ENCODE data around the gene TRIP6.
A peak's percentile ranks its signal among the peaks of the same experiment; 100 is the strongest.

TRIP6 gene

DNA sequence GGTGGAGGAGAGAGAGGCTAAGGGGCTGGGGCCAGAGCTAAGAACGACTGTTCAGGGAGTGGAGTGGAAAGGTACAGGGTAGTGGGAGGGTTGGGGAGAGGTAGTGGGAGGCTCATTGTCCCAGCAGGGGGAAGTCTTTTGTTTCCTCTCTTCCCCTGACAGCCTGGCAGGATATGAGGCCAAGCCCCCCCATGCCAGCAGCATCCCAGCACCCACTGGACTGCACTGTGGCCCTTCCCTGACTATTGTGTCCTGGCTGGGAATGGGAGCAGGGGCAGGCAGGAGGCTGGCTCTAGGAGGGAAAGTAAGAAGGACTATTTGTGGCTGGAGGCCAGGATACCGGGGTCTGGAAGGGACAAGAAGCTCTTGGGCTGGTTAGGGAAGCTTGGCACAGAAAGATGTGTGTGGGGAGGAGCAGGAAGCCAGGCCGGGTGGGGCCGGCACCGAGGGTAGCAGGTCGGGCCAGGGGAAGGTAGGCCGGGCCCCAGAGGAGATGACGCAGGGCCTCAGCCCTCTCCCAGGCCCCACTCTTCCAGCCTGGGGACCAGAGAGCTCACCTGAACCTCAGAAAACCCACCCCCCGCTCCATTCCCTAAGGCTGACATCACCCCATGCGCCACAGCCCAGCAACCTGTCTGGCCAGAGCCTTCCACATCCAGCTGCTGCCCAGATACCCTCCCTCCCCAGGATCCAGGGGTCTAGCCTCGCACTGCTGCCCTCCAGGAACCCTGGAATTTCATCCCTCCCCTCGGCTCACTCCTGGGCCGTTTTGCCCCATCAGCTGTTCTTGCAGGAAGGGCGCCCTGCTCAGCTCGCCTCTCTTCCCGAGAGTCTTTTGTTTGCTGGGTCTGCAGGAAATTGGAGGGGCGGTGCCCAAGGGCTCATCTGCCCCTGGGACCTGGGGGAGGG, 31.0 kb upstream of the TRIP6 start:
- ChIA-PET POLR2A (no interaction called here), CTCF (interaction anchor here (0.9 to 2.8 kb wide), 7 partner anchors 8 to 145 kb away, joined by 3 to 16 read pairs (median 5); partner anchors contain the start of genes EPHB4, POP7 and SLC12A9)
- no peak for DNase-seq (ENCODE audit: low read depth, low spot score)
- no peak overlapping the region for H3K4me3 ChIP-seq (ENCODE audit: low read depth, low read length)
- TF ChIP-seq CTCF (IDR thresholded peaks at IDR 0.05; ENCODE audit: insufficient read depth, low read length, missing control alignments) = no peak

- TF ChIP-seq CTCF (IDR thresholded peaks at IDR 0.05; ENCODE audit: insufficient read depth, low read length, missing control alignments) = no peak
- POLR2A ChIA-PET = no interaction called here
- no peak overlapping the region for H3K4me3 ChIP-seq (ENCODE audit: low read depth, low read length)
- CTCF ChIA-PET = interaction anchor here (1.1 to 2.8 kb wide), 4 partner anchors 9 to 145 kb away, joined by 5 to 16 read pairs (median 8); partner anchors contain the start of genes EPHB4, POP7 and SLC12A9
- DNase-seq (ENCODE audit: low read depth, low spot score) = no peak
Measured at GRCh38 chr7:100836812-100837098, 30.4 kb upstream of the TRIP6 start.

- H3K4me3 ChIP-seq (ENCODE audit: low read depth, low read length) = peak overlapping the region; percentile 49
- TF ChIP-seq CTCF (IDR thresholded peaks at IDR 0.05; ENCODE audit: insufficient read depth, low read length, missing control alignments) = no peak
- ChIA-PET CTCF (interaction anchor here (0.8 to 2.8 kb wide), 5 partner anchors 14 to 132 kb away, joined by 3 to 16 read pairs (median 4); partner anchors contain the start of genes POP7 and SLC12A9), POLR2A (no interaction called here)
- peak; percentile 37 for DNase-seq (ENCODE audit: low read depth, low spot score)
Measured at GRCh38 chr7:100837099-100837836, 29.9 kb upstream of the TRIP6 start.

- H3K4me3 ChIP-seq (ENCODE audit: low read depth, low read length) = no peak overlapping the region
- no peak for TF ChIP-seq CTCF (IDR thresholded peaks at IDR 0.05; ENCODE audit: insufficient read depth, low read length, missing control alignments)
- ChIA-PET POLR2A (no interaction called here), CTCF (interaction anchor here (0.9 to 1.1 kb wide), 2 partner anchors 12 to 34 kb away, joined by 3 to 4 read pairs; no protein-coding TSS in a partner anchor)
- no peak for DNase-seq (ENCODE audit: low read depth, low spot score)
Measured at GRCh38 chr7:100839361-100839760, 27.8 kb upstream of the TRIP6 start.

DNA sequence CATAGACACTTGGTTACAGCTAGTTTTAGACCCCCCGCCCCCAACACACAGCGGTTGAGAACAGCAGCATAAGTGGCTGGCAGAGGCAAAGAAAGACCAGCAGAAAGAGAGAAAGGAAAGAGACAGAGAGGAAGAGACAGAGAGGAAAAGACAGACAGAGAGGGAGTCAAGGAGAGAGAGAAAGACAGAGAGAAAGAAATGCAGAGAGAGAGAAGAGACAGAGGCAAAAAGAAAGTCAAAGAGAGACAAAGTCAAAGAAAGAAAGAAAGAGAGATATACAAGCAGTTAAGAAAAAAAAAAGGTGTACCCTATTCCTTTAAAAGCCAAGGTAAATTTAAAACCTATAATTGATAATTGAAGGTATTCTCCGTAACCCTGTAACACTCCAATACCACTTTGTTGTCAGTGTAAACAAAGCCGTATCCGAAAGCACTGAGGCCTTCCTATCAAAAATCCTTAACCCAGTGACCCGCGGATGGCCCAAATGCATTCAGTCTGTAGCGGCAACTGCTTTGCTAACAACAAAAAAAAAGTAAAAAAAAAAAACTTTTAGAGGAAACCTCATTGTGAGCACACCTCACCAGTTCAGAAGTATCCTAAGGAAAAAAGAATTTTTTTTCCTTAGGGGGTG, 26.6 kb upstream of the TRIP6 start:
- TF ChIP-seq CTCF (IDR thresholded peaks at IDR 0.05; ENCODE audit: insufficient read depth, low read length, missing control alignments) = no peak
- DNase-seq (ENCODE audit: low read depth, low spot score) = no peak
- ChIA-PET POLR2A (no interaction called here), CTCF (interaction anchor here (1.1 kb wide), 1 partner anchor 35 kb away, joined by 3 read pairs; no protein-coding TSS in a partner anchor)
- no peak overlapping the region for H3K4me3 ChIP-seq (ENCODE audit: low read depth, low read length)
